Measurements from ENCODE around the gene ATG10. TPM values are rescaled to one million over a fixed set of nuclear protein-coding genes. Genes with fewer than 3 reads are reported as not detected.
A peak's percentile ranks its signal among the peaks of the same experiment; 100 is the strongest.
"Not testable (repeated sequence)": the region's sequence is repeated elsewhere in the genome, so short reads cannot be mapped to it uniquely, and the experiment has no call there.

Gene ATG10
- total and polyA plus RNA-seq, 11 donors, result 2.7 to 10.7 (median 5.7) TPM

DNA sequence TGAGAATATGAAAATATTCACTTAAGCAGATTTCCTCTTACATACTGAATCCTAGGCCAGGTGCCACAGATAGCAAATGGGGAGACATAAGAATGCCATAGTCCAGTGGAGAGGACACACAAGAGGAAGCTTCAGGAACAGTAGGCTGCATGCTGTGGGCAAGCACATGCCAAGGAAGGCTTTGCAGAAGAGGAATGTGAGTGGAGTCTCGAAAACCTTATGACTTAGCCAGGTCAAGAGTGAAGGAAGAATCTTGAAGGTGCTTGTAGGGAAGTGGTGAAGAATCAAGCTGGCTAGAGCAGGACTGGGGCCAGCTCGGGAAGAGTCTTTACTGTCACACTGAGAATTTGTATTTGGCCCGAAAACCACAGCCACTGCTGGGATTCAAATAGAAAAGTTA is 285.9 kb downstream of the ATG10 start:
- peaks cover 0 to 6% (median 1%) of the 10 kb centered on the region in 12 donors for H3K4me1 ChIP-seq
- ATAC-seq (no peak), DNase-seq (no peak)
- H3K4me3 ChIP-seq, result no peak overlapping the region
- H3K27me3 ChIP-seq, result no peaks in the 10 kb centered on the region
- intact Hi-C loops (cut with DNase I), result no loop called here
- H3K27ac ChIP-seq, result no peak overlapping the region
- WGBS, 4 donors, result 85 to 92% (median 90%) methylated on average over 3 of the region's 3 CpGs
- no peaks in the 10 kb centered on the region for H3K9me3 ChIP-seq
- peaks cover 0 to 8% (median 0%) of the 10 kb centered on the region in 9 donors for H3K36me3 ChIP-seq
- TF ChIP-seq CTCF (IDR thresholded peaks at IDR 0.05), result no peak
- no peak for TF ChIP-seq POLR2A (IDR thresholded peaks at IDR 0.05)

DNA sequence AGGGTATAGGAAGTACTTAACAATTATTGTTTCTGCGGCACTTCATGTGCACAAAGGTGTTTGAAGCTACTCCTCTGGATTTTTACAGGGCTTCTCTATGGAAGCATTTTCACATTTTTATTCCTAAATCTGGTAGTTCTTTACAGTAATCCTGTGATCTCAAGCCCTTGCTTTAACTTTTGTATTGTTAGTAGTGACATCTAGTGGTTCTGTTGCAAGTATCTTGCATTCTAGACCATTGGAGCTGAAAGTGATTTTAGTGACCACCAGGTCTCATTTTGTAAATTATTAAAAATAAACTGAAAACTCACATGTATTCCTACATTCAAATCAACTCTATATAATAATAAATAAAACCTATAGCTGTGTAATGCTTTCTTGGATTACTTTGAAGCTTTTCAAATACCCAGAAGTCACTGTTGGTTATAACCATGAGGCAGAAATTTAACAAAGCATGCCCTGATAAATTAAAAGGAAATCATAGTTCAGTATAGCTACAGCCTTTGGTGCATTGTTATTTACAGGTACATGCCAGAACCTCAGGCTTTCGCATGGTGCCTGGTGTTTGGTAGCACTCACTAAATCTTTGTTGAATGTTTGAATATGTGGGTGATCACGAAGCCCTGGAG is 287.5 kb downstream of the ATG10 start:
- TF ChIP-seq CTCF (IDR thresholded peaks at IDR 0.05) (peak in 9 of 12 donors; percentile 15 to 67 (median 39)), POLR2A (IDR thresholded peaks at IDR 0.05) (no peak)
- ATAC-seq, result peak in 1 of 4 donors; percentile 44

GRCh38 chr5:82265047-82265446 is 293.2 kb downstream of the ATG10 start:
- 36 to 45% (median 39%) methylated on average over 4 of the region's 4 CpGs for WGBS, 4 donors
- Histone ChIP-seq H3K4me3 (no peak overlapping the region), H3K4me1 (peaks cover 0 to 15% (median 0%) of the 10 kb centered on the region in 12 donors), H3K27me3 (no peaks in the 10 kb centered on the region), H3K9me3 (peaks cover 0 to 11% (median 0%) of the 10 kb centered on the region in 12 donors), H3K36me3 (peaks cover 0 to 8% (median 0%) of the 10 kb centered on the region in 9 donors), H3K27ac (no peak overlapping the region)
- ATAC-seq (no peak), DNase-seq (no peak)
- intact Hi-C loops (cut with DNase I), result no loop called here
- TF ChIP-seq CTCF (IDR thresholded peaks at IDR 0.05) (no peak), POLR2A (IDR thresholded peaks at IDR 0.05) (no peak)

More for the DNA sequence above, 287.5 kb downstream of the ATG10 start:
- no peak overlapping the region for H3K27ac ChIP-seq
- no peaks in the 10 kb centered on the region for H3K9me3 ChIP-seq
- 65 to 72% (median 70%) methylated on average over 3 of the region's 3 CpGs for WGBS, 4 donors
- peaks cover 0 to 6% (median 1%) of the 10 kb centered on the region in 12 donors for H3K4me1 ChIP-seq
- no peaks in the 10 kb centered on the region for H3K27me3 ChIP-seq
- no peak overlapping the region for H3K4me3 ChIP-seq
- DNase-seq, result no peak
- intact Hi-C loops (cut with DNase I), result no loop called here
- H3K36me3 ChIP-seq, result peaks cover 0 to 6% (median 0%) of the 10 kb centered on the region in 9 donors

GRCh38 chr5:82267297-82267933 is 295.6 kb downstream of the ATG10 start:
- H3K27me3 ChIP-seq; DNase-seq; H3K36me3 ChIP-seq; intact Hi-C loops (cut with DNase I); ATAC-seq; H3K27ac ChIP-seq; H3K4me3 ChIP-seq: not testable (repeated sequence)
- 93 to 98% (median 97%) methylated on average over 9 of the region's 9 CpGs for WGBS, 4 donors
- peaks cover 0 to 11% (median 0%) of the 10 kb centered on the region in 12 donors for H3K9me3 ChIP-seq
- H3K4me1 ChIP-seq, result peaks cover 0 to 15% (median 0%) of the 10 kb centered on the region in 12 donors

DNA sequence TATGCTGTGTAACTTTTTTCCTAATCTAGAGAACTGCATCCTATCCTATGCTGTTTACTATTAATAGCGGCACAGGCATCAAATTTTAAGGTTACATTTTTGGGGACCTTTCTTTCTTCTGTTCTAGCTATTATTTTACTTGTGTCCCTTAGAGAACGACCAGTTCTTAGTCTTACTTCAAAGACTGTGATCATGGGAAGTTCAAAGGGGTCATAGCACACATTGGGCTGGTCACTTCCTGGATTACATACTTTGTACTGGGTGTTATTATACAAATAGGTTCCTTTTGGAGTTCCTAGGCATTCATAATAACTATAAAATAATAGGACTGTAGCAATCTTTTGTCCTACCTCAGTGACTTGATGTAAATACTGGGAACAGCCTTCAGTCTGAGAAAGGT is 297.5 kb downstream of the ATG10 start:
- H3K27me3 ChIP-seq; intact Hi-C loops (cut with DNase I); ATAC-seq; H3K4me3 ChIP-seq; DNase-seq; H3K27ac ChIP-seq: not testable (repeated sequence)
- H3K9me3 ChIP-seq, result peaks cover 0 to 11% (median 0%) of the 10 kb centered on the region in 12 donors
- peaks cover 0 to 26% (median 8%) of the 10 kb centered on the region in 9 donors for H3K36me3 ChIP-seq
- H3K4me1 ChIP-seq, result peaks cover 0 to 14% (median 0%) of the 10 kb centered on the region in 12 donors
- WGBS, 4 donors, result 68 to 81% (median 78%) methylated on average over 2 of the region's 2 CpGs

GRCh38 chr5:82272571-82273356 is 300.9 kb downstream of the ATG10 start:
- intact Hi-C loops (cut with DNase I); H3K9me3 ChIP-seq; H3K27me3 ChIP-seq; H3K4me3 ChIP-seq; H3K27ac ChIP-seq: not testable (repeated sequence)
- peaks cover 0 to 19% (median 12%) of the 10 kb centered on the region in 12 donors for H3K4me1 ChIP-seq
- ATAC-seq, result peak in 1 of 4 donors; percentile 44
- H3K36me3 ChIP-seq, result peaks cover 5 to 50% (median 32%) of the 10 kb centered on the region in 9 donors
- 90 to 96% (median 91%) methylated on average over 22 to 24 of the region's 24 CpGs for WGBS, 4 donors
- peak in 1 of 5 donors; percentile 30 for DNase-seq

DNA sequence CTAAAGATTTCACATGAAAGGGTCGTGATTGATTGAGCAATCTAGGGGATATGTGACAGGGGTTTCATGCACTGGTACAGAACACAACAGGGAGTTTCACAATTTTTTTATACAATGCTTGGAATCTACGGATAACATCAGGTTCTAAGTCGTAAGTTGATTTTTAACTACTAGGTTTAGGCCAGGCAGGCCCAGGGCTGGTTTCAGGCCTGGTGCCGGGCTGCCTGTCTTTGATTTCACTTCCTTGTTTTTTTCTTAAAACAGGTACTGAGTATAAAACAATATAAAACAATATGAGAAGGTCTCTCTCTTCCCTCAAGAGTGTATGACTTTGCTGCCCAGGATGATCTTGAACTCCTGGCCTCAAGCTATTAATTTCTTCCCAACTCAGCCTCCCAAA is 301.6 kb downstream of the ATG10 start:
- H3K27ac ChIP-seq; intact Hi-C loops (cut with DNase I); DNase-seq: not testable (repeated sequence)

More for the DNA sequence above, 301.6 kb downstream of the ATG10 start:
- not testable (repeated sequence) for H3K9me3 ChIP-seq, H3K4me3 ChIP-seq, H3K27me3 ChIP-seq, ATAC-seq
- H3K4me1 ChIP-seq, result peaks cover 0 to 19% (median 12%) of the 10 kb centered on the region in 12 donors
- WGBS, 4 donors, result 90 to 95% (median 92%) methylated on average over 4 of the region's 4 CpGs
- H3K36me3 ChIP-seq, result peaks cover 5 to 50% (median 32%) of the 10 kb centered on the region in 9 donors

Measured in heart left ventricle (tissue), 16 donors.